GM21529 (cell line): ENCODE data around the gene TEFM.
"Not testable (repeated sequence)": the region's sequence is repeated elsewhere in the genome, so short reads cannot be mapped to it uniquely, and the experiment has no call there.

Experiments
- ATAC-seq: cut with Tn5 transposase; IDR thresholded peaks from one replicate; pipeline ENCODE4 v1.9.1; 2021; ENCODE audit not compliant: unreplicated experiment

The TEFM gene, protein sequence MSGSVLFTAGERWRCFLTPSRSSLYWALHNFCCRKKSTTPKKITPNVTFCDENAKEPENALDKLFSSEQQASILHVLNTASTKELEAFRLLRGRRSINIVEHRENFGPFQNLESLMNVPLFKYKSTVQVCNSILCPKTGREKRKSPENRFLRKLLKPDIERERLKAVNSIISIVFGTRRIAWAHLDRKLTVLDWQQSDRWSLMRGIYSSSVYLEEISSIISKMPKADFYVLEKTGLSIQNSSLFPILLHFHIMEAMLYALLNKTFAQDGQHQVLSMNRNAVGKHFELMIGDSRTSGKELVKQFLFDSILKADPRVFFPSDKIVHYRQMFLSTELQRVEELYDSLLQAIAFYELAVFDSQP

DNA sequence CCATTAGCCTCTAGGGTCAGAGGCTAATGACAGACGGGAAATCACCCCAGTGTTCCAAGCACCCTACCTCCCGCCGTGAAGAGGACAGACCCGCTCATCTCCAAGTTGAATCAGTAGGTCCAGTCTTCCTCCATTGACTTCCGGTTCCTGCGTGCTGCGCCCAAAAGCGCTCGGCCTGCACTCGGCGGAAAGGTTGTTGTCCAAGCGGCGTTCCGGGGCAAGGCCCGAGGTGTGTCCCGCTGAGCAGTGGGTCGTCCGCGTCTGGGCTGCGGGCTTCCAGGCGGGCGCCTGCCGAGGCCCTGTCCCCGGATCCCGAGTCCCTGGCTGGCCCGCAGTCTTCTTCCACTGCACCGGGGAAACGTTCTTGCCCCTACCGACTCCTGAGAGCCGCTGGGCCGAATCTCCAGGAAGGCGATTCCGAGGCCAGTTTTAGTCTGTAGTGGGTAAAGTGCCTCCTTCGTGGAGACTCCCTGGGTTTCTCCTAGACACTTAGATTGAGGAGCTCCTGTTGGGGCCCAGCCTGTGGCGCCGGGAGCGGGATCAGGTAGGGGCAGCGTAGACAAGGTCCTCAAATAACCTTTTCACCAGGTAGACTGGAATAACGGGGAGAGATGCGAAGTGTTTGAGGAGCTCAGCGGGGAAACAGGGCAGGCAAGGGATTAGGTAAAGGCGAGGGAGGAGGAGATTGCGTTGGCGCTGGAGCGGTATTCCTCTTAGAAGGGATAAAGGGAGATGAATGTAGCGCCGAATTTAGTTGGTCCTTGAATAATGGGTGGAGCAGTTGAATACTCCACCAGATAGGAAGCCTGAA is at the start of gene TEFM:
Gene TEFM, minus strand, starts transcription at position 138 of the 811 bp plus-strand sequence. Its CDS starts 40 bp downstream, at position 98.
- ATAC-seq: peak; percentile 83

GRCh38 chr17:30954046-30954830 is 48.2 kb upstream of the TEFM start:
- no peak for ATAC-seq

DNA sequence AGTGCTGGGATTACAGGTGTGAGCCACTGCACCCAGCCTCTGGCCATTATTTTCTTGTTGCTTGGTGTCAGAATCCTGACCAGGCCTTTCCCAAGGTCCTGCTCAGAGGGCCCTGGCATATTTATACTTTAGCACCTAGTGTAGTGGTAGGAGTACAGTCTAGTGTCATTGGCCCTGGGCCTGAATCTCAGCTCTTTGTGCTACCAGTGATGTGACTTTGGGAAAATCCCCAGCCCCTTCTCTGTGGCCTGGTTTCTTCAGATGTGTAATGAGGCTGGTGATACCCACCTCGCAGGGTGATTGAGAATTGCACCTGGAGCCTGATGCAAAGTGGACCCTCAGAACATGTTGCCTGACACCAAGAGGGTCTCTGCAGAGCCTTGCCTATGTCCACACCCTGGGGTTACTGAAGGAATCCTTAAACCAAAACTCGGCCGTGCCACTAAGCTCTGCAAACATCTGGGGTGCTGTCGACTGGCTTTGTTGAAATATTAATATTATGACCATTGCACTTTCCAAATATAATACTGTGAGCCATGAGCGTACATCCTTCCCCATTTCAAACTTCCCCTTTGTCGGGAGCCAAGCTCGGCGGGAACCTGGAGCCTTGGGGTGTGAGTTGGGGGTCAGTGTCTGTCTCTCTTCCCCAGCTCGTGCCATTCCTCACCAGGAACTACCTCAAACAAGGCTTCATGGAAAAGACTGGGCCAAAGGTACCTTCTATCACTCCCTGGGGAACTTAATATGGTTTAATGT is 46.8 kb upstream of the TEFM start:
- ATAC-seq: no peak

DNA sequence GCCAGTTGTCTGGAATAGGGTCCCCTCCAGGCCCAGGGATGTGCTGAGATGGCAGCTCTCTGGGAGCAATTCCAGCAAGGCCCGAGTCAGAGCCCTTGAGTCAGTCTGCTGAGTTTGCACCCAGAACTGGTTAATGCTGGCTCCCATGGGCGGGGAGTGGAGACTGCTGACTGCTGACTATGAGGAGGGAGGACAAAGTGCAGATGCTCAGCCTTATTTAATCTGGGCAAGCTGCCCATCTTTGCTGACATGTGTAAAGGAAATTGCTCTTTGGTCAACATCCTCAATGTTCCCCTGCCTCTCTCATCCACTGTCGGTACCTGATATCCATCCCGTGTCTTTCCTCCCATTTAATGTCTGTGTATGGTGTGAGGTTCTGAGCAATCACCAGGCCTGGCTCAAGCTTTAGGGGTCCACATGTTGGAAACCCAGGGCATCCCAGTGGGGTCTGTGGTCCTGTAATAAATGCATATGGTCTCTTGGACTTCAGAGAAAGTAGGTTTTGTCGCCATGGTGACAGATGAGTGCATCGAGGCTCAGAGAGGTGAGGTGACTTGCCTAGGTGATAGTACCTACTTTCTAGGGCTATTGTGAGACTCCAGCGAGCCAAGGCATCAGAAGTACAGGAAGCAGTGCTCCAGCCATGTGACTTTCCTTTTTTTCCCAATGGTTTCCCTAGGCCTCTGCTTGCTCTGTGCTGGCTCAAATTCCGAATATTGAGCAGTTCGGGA is 44.8 kb upstream of the TEFM start:
- no peak for ATAC-seq

DNA sequence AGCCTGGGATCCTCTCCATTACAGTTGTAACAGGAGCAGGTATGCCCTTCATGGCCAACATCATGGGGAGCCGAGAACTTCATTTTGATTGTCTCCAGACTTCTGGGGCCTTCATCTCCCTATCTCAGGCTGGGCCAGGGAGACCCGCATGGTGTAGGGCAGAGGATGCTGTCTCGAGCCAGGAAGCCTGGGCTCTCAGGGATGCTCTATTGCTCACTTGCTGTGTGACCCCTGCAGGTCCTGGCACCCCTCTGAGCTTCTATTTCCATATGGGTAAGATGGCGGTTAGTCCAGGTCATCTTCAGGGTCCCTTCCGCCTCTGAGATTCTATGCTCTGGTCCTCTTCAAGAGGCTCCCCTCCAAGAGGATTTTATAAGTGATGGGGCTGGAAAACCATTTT is 44.2 kb upstream of the TEFM start:
- no peak for ATAC-seq

- no peak for ATAC-seq
Measured at GRCh38 chr17:30947796-30948195, 41.8 kb upstream of the TEFM start.

DNA sequence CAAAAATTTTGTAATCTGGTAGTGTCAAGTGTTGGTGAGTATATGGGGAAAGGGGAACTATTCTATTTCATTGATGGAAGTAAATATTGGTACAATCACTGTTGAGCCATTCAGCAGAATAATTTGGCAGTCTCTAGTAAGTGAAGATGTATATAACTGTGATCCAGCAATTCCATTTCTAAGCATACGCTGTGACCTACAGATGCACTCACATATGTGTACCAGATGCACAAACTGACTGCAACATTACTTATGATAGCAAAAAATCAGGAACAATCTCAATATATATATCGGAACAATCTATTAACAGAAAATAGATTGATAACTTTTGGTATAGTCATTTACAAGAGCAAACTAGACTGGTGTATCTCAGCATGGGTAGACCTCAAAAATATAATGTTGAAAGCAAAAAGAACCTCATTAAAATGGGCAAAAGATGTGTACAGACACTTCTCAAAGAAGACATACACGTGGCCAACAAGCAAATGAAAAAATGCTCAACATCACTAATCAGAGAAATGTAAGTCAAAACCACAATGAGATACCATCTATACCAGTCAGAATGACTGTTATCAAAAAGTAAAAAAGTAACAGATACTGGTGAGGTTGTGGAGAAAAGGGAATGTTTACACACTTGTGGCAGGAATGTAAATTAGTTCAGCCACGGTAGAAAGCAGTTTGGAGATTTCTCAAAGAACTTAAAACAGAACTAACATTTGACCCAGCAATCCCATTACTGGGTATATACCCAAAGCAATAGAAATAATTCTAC is 36.5 kb upstream of the TEFM start:
- no peak for ATAC-seq

- no peak for ATAC-seq
Measured at GRCh38 chr17:30939051-30939689, 33.1 kb upstream of the TEFM start.

- ATAC-seq: no peak
Measured at GRCh38 chr17:30933966-30934365, 27.9 kb upstream of the TEFM start.

- not testable (repeated sequence) for ATAC-seq
Measured at GRCh38 chr17:30931582-30931981, 25.5 kb upstream of the TEFM start.

GRCh38 chr17:30930495-30930894 is 24.5 kb upstream of the TEFM start:
- ATAC-seq: no peak

- ATAC-seq: not testable (repeated sequence)
Measured at GRCh38 chr17:30929861-30930260, 23.8 kb upstream of the TEFM start.

GRCh38 chr17:30929081-30929633 is 23.1 kb upstream of the TEFM start:
- no peak for ATAC-seq

DNA sequence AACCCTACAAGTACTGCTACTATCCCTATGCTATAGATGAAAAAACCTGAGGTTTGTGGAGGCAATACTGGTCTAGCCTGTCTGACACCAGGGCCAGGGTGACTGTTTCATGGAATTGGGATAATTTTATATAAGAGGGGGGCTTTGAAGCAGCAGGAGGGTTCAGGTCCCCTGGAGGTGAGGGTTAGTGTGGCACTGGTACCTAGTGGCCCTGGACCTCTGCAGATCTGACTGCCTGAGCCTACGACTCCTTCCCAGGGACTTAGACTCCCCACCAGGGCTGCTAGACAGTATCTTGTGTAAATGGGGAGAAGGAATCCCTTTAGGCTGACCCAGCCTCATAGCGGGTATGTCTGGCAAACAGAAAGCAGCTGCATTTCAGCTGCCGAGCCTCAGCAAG is 22.5 kb upstream of the TEFM start:
- no peak for ATAC-seq

DNA sequence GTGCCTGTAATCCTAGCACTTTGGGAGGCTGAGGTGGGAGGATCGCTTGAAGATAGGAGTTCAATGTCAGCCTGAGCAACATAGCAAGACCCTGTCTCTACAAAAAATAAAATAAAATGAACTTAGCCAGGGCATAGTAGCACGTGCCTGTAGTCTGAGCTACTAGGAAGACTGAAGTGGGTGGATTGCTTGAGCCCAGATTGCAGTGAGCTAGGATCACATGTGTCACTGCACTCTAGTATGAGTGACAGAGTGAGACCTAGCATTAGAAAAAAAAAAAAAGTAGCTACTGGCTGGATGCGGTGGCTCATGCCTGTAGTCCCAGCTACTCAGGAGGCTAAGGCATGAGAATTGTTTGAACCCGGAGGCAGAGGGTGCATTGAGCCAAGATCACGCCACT is 21.7 kb upstream of the TEFM start:
- no peak for ATAC-seq

- ATAC-seq: no peak
Measured at GRCh38 chr17:30926516-30926915, 20.5 kb upstream of the TEFM start.

GRCh38 chr17:30924341-30924740 is 18.3 kb upstream of the TEFM start:
- no peak for ATAC-seq

DNA sequence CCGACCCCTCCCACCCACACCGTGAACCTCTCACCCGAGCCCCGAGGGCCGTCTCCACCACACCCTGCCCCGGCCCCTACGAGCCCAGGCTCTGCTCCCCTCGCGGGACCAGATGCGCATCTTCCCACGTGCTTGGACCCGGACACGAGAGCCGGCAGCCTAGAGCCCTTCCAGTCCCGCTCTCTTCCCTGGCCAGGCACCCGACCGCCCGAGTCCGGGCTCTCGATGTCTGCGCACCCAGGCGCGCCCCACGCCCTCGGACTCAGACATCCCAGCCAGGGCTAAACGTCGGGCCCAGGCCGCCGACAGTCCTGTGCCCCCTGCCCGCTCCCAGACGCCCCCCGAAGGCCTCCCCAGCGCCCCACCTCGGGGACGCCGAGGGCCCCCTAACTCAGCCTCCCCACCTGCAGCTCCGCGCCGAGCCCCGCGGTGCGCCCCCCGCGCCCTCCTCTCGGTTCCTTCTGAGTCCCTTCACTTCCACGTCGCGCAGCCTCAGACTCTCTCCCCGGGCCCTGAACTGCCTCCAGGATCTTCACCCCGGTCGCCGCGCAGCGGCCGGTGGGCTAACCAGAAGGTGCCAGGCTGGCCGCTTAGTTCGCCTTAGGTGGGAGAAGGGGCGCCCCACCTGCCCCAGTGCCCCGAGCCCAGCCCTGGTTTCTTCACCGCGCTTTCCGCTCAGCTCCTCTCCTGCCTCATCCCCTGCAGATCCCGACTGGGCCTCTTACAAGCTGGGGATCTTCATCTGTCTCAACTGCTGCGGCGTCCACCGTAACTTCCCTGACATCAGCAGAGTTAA is 16.4 kb upstream of the TEFM start:
- no peak for ATAC-seq
